Esophagus squamous epithelium (tissue), 5 donors: ENCODE data around the gene R3HCC1L. TPM values are rescaled to one million over a fixed set of nuclear protein-coding genes. Genes with fewer than 3 reads are reported as not detected.

Experiments used
- DNase-seq: peaks from one replicate; lab custom pipeline; 2025; lab: John Stamatoyannopoulos, UW
- H3K27ac ChIP-seq, 4 donors: fragments of 200-600 bp; sonication (generic); one replicate each; pipeline ENCODE4 v1.5.1; 2016 to 2019; ENCODE audit warnings: mild to moderate bottlenecking in 1 of 4
- H3K27me3 ChIP-seq, 4 donors: fragments of 200-600 bp; sonication (generic); 1 replicate in 3 of 4; 2 replicates in 1 of 4; pipeline versions ENCODE4 v1.5.1 to v1.6.0; 2017 to 2021; ENCODE audit warnings: antibody characterized with exemption in 1 of 4
- H3K36me3 ChIP-seq, 3 donors: fragments of 200-600 bp; sonication (generic); one replicate each; pipeline ENCODE4 v1.5.1; 2016 to 2019
- H3K4me1 ChIP-seq, 3 donors: fragments of 200-600 bp; sonication (generic); one replicate each; pipeline ENCODE4 v1.5.1; 2017 to 2019
- H3K4me3 ChIP-seq, 4 donors: fragments of 200-600 bp; sonication (generic); 1 replicate in 3 of 4; 2 replicates in 1 of 4; pipeline ENCODE4 v1.5.1; 2016 to 2019; ENCODE audit warnings: mild to moderate bottlenecking in 2 of 4, moderate library complexity in 1 of 4
- H3K9me3 ChIP-seq, 3 donors: fragments of 200-600 bp; sonication (generic); one replicate each; pipeline ENCODE4 v1.5.1; 2016 to 2019
- POLR2A ChIP-seq, 4 donors: fragments of 450-650 bp; IDR thresholded peaks; one replicate each; pipeline ENCODE4 v1.6.1; 2017; ENCODE audit warnings: antibody characterized with exemption in 4 of 4, mild to moderate bottlenecking in 4 of 4, moderate library complexity in 3 of 4
- WGBS, 2 donors: methylation state at CpG; one replicate each; pipeline ENCODE4 v1.1.5; 2018; 5-methylcytosine and 5-hydroxymethylcytosine counted together
- intact Hi-C: fragments of 100-400 bp; cut with DNase I; formaldehyde crosslinking; loops from one replicate; pipeline ENCODE4 v1.15.0; 2022
- total RNA-seq, 4 donors: library from RNA; depleted of rRNA; stranded (reverse); fragments of >200 nt; gene quantifications; one replicate each; pipeline ENCODE4 v1.1.0, GENCODE V29; 2016
- TF ChIP-seq, protein P1 (sequence below), 6 experiments: fragments of 450-650 bp in 4 of 6; fragments of 200-600 bp in 2 of 6; sonication (generic) in 2 of 6; IDR thresholded peaks; one replicate each; pipeline ENCODE4 v1.5.1; 2016 to 2019; ENCODE audit warnings: antibody characterized with exemption in 6 of 6, mild to moderate bottlenecking in 4 of 6, moderate library complexity in 4 of 6
- donor health status: DM: yes; HTN: yes; CAD: no.

Gene R3HCC1L
- total RNA-seq, 4 donors from 2014 or later, result 5.5 to 12.5 (median 10.1) TPM

DNA sequence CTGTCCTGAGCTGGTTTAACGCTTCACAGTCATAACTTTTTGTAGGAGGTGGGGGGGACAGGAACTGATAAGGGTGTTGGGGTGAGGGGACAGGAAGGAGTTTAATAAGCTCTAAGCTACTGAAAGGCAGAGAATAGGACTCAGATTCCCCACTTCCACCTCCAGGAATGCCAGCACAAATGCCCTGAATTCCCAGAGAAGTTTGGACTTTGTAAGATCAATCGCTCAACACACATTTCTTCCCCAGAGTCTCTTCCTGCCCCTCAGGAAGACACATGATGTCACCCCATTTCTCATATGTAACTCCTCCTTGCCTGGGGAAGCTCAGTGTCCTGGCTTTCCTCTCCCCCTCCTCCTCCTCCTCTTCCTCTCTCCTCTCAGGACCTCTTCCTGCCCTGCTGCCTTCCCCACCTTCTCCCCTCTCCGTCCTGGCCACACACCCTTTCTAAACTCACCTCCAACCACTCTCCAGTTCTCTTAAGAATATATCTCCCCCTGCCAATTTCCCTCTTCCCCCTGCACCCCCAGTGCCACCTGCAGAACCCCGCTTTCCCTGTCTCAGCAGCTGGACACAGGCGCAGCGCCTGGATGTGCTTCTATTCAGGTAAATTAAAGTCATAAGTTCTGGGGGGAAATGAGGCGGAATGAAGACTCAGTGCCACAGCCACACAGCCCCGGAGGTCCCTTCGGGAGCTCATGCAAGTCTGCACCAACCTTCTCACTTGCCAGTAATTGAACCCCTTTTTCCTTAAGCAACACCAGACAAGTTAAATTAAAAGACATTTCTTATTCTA, 138.8 kb downstream of the R3HCC1L start:
- 86 to 93% methylated on average over 8 to 9 of the region's 9 CpGs for WGBS, 2 donors
- no peak overlapping the region for H3K27ac ChIP-seq

DNA sequence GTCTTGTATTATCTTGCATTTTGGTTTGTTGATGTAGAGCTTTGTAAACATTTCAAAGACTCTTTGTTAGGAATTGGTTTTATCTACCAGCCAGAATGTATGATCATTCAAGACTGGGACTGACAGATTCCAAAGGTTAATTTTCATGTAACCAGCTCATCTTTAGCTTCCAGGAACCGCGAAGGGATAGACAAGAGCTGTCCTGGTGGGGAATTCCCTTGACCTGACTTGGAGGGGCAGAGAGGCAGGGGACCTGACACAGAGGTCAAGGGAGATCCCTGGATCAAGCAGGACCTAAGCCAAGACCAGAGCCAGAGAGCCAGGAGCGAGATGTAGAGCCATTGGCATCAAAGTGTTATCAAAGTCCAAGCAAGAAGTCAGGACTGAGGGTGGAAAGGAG, 140.1 kb downstream of the R3HCC1L start:
- Histone ChIP-seq H3K36me3 (no peaks in the 10 kb centered on the region), H3K4me3 (no peak overlapping the region), H3K27me3 (peaks cover 0 to 33% (median 0%) of the 10 kb centered on the region in 4 donors), H3K9me3 (no peaks in the 10 kb centered on the region), H3K4me1 (peaks cover 0 to 10% (median 6%) of the 10 kb centered on the region in 3 donors), H3K27ac (no peak overlapping the region)
- 73 to 82% methylated on average over 1 to 3 of the region's 3 CpGs for WGBS, 2 donors
- no peak for DNase-seq
- intact Hi-C loops, result no loop called here
- TF ChIP-seq, protein P1, sequence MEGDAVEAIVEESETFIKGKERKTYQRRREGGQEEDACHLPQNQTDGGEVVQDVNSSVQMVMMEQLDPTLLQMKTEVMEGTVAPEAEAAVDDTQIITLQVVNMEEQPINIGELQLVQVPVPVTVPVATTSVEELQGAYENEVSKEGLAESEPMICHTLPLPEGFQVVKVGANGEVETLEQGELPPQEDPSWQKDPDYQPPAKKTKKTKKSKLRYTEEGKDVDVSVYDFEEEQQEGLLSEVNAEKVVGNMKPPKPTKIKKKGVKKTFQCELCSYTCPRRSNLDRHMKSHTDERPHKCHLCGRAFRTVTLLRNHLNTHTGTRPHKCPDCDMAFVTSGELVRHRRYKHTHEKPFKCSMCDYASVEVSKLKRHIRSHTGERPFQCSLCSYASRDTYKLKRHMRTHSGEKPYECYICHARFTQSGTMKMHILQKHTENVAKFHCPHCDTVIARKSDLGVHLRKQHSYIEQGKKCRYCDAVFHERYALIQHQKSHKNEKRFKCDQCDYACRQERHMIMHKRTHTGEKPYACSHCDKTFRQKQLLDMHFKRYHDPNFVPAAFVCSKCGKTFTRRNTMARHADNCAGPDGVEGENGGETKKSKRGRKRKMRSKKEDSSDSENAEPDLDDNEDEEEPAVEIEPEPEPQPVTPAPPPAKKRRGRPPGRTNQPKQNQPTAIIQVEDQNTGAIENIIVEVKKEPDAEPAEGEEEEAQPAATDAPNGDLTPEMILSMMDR (IDR thresholded peaks at IDR 0.05), result no peak
- TF ChIP-seq POLR2A (IDR thresholded peaks at IDR 0.05), result no peak

More for the DNA sequence above, 138.8 kb downstream of the R3HCC1L start:
- peaks cover 8 to 23% (median 18%) of the 10 kb centered on the region in 3 donors for H3K4me1 ChIP-seq
- TF ChIP-seq, protein P1 (IDR thresholded peaks at IDR 0.05), result no peak
- no peak for TF ChIP-seq POLR2A (IDR thresholded peaks at IDR 0.05)
- H3K27me3 ChIP-seq, result peaks cover 0 to 46% (median 0%) of the 10 kb centered on the region in 4 donors
- H3K4me3 ChIP-seq, result no peak overlapping the region
- H3K9me3 ChIP-seq, result no peaks in the 10 kb centered on the region
- intact Hi-C loops, result no loop called here
- H3K36me3 ChIP-seq, result no peaks in the 10 kb centered on the region
- DNase-seq, result no peak

DNA sequence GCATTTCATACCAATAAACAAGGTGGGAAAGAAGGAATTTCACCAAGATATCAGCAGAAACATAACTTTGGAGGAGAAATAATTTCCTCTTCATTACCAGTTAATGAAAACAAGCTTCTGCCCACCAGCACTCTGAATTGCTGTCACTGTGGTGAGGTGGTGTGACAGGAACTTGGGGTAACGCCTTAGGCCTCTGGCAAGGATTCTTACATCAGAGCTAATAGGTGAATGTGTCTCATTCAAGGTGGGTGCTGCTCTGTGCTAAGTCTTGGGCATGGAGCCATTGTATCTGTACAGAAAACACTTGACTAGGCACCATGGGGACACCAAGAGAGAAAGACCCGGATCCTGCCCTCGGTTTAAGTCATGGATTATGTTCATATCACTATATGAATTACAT, 141.9 kb downstream of the R3HCC1L start:
- 78 to 87% methylated on average over 1 to 3 of the region's 3 CpGs for WGBS, 2 donors
- H3K9me3 ChIP-seq, result no peaks in the 10 kb centered on the region
- peaks cover 0 to 30% (median 0%) of the 10 kb centered on the region in 4 donors for H3K27me3 ChIP-seq
- DNase-seq, result no peak
- TF ChIP-seq, protein P1 (IDR thresholded peaks at IDR 0.05), result no peak
- TF ChIP-seq POLR2A (IDR thresholded peaks at IDR 0.05), result no peak
- no peak overlapping the region for H3K4me3 ChIP-seq
- no peaks in the 10 kb centered on the region for H3K4me1 ChIP-seq
- intact Hi-C loops, result no loop called here
- no peaks in the 10 kb centered on the region for H3K36me3 ChIP-seq
- no peak overlapping the region for H3K27ac ChIP-seq

DNA sequence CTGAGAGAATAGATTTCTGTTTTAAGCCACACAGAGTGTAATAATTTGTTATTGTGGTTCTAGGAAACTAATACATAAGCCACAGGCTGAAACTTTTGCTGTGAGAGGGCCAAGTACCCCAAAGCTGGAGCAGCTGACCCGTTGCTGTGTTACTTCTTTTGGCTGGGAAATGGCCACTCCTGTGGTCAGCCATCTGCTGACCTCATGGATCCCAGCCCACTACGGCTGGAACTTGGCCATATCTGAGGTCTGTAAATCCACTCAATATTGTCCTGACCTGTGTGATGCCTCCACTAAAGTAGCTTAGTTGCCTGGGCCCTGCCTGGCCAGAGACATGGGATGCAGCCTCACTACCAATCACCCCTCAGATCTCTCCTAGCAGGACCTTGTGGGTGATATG, 151.0 kb downstream of the R3HCC1L start:
- intact Hi-C loops, result no loop called here
- H3K4me3 ChIP-seq, result no peak overlapping the region
- H3K27me3 ChIP-seq, result peaks cover 0 to 19% (median 0%) of the 10 kb centered on the region in 4 donors
- H3K4me1 ChIP-seq, result no peaks in the 10 kb centered on the region
- WGBS, 2 donors, result 73 to 79% methylated on average over 2 of the region's 2 CpGs
- DNase-seq, result no peak
- no peak for TF ChIP-seq POLR2A (IDR thresholded peaks at IDR 0.05)
- TF ChIP-seq, protein P1 (IDR thresholded peaks at IDR 0.05), result no peak
- no peak overlapping the region for H3K27ac ChIP-seq
- no peaks in the 10 kb centered on the region for H3K9me3 ChIP-seq
- H3K36me3 ChIP-seq, result no peaks in the 10 kb centered on the region

DNA sequence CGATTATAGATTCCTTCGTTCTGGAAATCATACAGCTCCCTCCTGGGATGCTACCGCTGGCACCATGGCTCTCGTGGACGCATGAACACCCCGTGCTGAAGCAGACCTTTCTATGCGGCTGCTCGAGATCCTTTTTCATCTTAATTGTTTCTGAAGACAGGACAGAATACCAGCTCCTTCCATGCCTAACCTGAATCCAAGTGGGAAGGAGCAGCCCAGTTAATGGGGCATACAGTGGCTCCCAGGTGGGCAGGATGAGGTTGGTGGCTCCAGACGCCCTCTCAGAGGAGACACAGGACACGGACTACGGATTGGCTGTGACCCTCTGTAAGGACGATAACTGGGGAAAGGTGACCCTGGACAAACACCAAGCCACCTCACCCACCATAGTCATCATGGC, 152.0 kb downstream of the R3HCC1L start:
- Histone ChIP-seq H3K9me3 (no peaks in the 10 kb centered on the region), H3K27ac (no peak overlapping the region), H3K36me3 (no peaks in the 10 kb centered on the region), H3K4me3 (no peak overlapping the region), H3K27me3 (peaks cover 0 to 17% (median 0%) of the 10 kb centered on the region in 4 donors), H3K4me1 (no peaks in the 10 kb centered on the region)
- no peak for DNase-seq
- WGBS, 2 donors, result 84 to 89% methylated on average over 3 to 12 of the region's 12 CpGs
- intact Hi-C loops, result no loop called here
- TF ChIP-seq, protein P1 (IDR thresholded peaks at IDR 0.05), result no peak
- no peak for TF ChIP-seq POLR2A (IDR thresholded peaks at IDR 0.05)
